GM12874 (cell line): ENCODE results near the gene TDRD9.

Experiments used
- CTCF ChIP-seq: IDR thresholded peaks from 2 replicates; pipeline ENCODE4 v1.5.1; 2011; ENCODE audit warnings: low read depth, mild to moderate bottlenecking, control low read depth, low read length, moderate library complexity; ENCODE audit not compliant: insufficient read depth

TDRD9 gene

DNA sequence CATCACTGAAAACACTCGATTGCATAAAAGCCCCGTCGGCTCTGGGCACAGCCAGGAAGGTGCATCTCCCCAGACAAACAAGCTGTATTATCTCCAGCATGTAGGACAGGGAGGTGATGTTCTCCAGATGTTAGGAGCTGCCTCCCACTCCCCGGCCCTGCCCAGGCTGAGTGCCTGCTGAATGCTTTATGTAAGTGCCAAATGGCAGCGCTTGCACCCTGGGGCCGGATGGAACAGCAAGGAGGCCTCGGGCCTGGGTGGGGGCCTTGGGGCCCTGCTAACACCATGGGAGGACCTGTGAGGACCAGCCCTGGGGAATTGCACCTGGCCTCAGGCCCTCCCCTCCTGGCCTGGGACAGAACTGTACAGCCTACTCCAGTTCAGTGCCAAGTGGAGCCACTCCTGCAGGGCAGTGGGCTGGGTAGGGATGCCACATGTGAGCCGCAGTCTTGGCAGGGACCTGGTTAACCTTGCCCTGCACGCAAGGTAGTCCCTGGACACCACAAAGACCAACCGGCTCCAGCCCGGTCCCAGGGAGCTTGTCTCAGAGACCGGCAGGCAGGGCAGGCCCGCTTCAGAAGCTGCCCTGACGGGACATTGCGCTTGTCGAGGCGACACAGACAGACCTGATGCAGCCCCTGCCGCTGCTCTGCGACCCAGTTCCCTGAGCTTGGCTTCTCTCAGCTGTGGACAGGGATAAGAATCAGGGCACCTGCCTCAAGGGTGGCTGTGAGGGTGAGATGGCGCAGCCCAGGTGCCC is 45.6 kb upstream of the TDRD9 start:
- TF ChIP-seq CTCF: no peak

DNA sequence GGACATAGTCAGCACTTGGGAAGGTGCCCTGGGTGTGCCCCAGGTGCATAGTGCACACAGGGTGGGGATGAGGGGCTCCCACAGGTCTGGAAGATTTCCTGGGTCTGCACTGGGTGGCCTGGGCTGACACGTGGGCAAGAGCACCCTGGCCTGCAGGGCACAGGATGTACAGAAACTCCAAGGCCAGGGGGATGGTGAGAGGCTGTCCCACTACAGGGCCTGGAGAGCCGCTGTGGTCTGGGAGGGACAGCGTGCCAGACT is 45.1 kb upstream of the TDRD9 start:
- TF ChIP-seq CTCF: no peak

- no peak for TF ChIP-seq CTCF
These were observed 43.4 kb upstream of the TDRD9 start for GRCh38 chr14:103884854-103885253.

DNA sequence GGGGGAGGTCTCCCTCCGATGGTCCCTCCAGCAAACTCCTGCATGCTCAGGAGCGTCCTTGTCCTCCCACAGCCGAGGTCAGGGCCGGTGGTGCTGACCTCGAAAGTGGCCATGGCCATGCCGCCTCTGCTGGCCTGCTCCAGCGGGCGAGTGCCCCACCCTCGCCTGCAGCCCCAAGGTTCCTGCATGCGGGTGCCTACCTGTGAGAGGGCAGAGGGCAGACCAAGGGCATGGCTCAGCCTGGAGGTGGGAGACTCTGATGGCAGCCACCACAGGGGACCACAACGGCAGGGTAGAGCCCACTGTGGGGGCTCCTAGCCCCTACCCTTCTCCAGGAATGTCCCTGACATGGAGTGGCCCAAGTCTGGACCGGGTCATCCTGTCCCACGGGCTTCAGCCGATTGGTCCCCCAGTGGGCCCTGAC is 42.7 kb upstream of the TDRD9 start:
- no peak for TF ChIP-seq CTCF

- no peak for TF ChIP-seq CTCF
These were observed 41.7 kb upstream of the TDRD9 start for GRCh38 chr14:103886304-103887169.

DNA sequence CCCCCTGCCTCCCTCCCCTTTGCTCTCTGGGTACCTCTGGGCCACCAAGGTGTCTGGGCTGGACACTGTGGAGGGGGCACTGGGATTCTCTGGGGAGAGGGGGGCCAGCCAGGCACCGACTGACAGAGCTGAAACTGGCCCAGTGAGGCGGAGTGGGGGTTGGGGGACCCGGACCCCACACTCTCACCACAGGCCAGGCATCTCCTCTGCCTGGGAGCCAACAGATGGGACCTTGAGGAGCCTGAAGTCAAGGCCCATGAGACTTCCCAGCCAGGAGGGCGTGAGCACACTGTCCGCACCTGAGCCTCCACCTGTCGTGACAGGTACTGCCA is 41.1 kb upstream of the TDRD9 start:
- no peak for TF ChIP-seq CTCF

DNA sequence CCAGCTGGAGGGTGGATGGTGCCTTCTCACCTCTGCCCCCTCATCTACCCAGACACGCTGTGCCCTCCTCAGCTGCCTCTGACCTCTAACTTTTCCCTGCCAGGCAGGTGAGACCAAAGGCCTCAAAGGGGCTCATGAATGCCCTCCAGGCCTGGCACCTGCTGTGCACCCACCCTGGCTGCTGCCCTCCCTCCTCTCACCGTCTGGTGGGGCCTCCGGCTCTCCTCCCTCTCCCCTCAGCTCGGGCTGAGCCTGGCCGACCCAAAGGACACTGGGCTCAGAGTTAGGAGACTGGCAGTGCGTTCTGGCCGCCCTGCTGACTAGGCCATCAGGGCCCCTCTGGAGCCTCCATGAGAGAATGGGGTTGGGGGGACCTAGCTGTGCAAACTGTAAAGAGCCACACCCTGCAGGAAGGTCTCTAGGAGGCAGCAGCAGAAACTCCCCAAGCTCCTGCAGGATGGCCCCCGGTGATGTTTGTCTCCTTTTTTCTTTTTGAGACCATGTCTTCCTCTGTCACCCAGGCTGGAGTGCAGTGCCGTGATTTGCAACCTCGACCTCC is 40.6 kb upstream of the TDRD9 start:
- TF ChIP-seq CTCF: no peak
